GM19397 (cell line): ENCODE measurements around the gene ACSL1.
"Not testable (repeated sequence)": the region's sequence is repeated elsewhere in the genome, so short reads cannot be mapped to it uniquely, and the experiment has no call there.

Source experiments
- ATAC-seq: cut with Tn5 transposase; IDR thresholded peaks from one replicate; pipeline ENCODE4 v1.9.1; 2021; ENCODE audit warnings: mild to moderate bottlenecking, moderate library complexity; ENCODE audit not compliant: unreplicated experiment

ACSL1 gene

GRCh38 chr4:184763150-184763780, 62.5 kb downstream of the ACSL1 start:
- ATAC-seq: no peak

GRCh38 chr4:184762100-184762499, 63.7 kb downstream of the ACSL1 start:
- peak; percentile 73 for ATAC-seq

- no peak for ATAC-seq
Observed at GRCh38 chr4:184760681-184761080, 65.1 kb downstream of the ACSL1 start.

GRCh38 chr4:184757810-184758209, 68.0 kb downstream of the ACSL1 start:
- no peak for ATAC-seq

GRCh38 chr4:184756399-184756798, 69.4 kb downstream of the ACSL1 start:
- no peak for ATAC-seq

- no peak for ATAC-seq
Observed at GRCh38 chr4:184755278-184755677, 70.5 kb downstream of the ACSL1 start.

- no peak for ATAC-seq
Observed at GRCh38 chr4:184752496-184753275, 73.1 kb downstream of the ACSL1 start.

GRCh38 chr4:184751585-184751956, 74.2 kb downstream of the ACSL1 start:
- no peak for ATAC-seq

GRCh38 chr4:184750926-184751584, 74.7 kb downstream of the ACSL1 start:
- ATAC-seq: no peak

- ATAC-seq: no peak
Observed at GRCh38 chr4:184748251-184748652, 77.5 kb downstream of the ACSL1 start.

GRCh38 chr4:184747034-184747830, 78.5 kb downstream of the ACSL1 start:
- ATAC-seq: no peak

GRCh38 chr4:184745831-184746795, 79.7 kb downstream of the ACSL1 start:
- no peak for ATAC-seq

GRCh38 chr4:184744236-184744635, 81.5 kb downstream of the ACSL1 start:
- ATAC-seq: no peak

GRCh38 chr4:184743650-184744049, 82.1 kb downstream of the ACSL1 start:
- ATAC-seq: no peak

GRCh38 chr4:184741651-184742050, 84.1 kb downstream of the ACSL1 start:
- not testable (repeated sequence) for ATAC-seq

GRCh38 chr4:184740980-184741391, 84.8 kb downstream of the ACSL1 start:
- no peak for ATAC-seq

GRCh38 chr4:184739575-184739974, 86.2 kb downstream of the ACSL1 start:
- ATAC-seq: not testable (repeated sequence)

- no peak for ATAC-seq
Observed at GRCh38 chr4:184734758-184735157, 91.0 kb downstream of the ACSL1 start.

- ATAC-seq: peak; percentile 90
Observed at GRCh38 chr4:184733654-184734524, 91.9 kb downstream of the ACSL1 start, which contains the start of gene CENPU. Gene CENPU (minus strand): TSS chr4:184734096. CDS start chr4:184734062, 34 bp downstream.
